K562 (cell line): Measurements from ENCODE around the gene ATP6V0E2. TPM values are rescaled to one million over a fixed set of nuclear protein-coding genes. Genes with fewer than 3 reads are reported as not detected.

Experiments used
- CEBPB ChIP-seq: fragments of 450-650 bp; IDR thresholded peaks from 2 replicates; pipeline ENCODE4 v1.6.1; 2016; ENCODE audit warnings: missing genetic modification characterization, missing compliant biosample characterization
- EP300 ChIP-seq: IDR thresholded peaks from 2 replicates; pipeline ENCODE4 v1.6.1; 2012; ENCODE audit warnings: low read length, improper control_type of control experiment
- ESRRB ChIP-seq: fragments of 250-450 bp; sonication (Bioruptor Pico); IDR thresholded peaks from 2 replicates; pipeline ENCODE4 v1.5.0; 2020; ENCODE audit warnings: mild to moderate bottlenecking, moderate library complexity, borderline replicate concordance
- KHSRP ChIP-seq: fragments of 450-650 bp; IDR thresholded peaks from 2 replicates; pipeline ENCODE4 v1.6.1; 2017
- KLF6 ChIP-seq: fragments of 250-450 bp; sonication (Bioruptor Pico); IDR thresholded peaks from 2 replicates; pipeline ENCODE4 v1.4.0; 2020; ENCODE audit warnings: mild to moderate bottlenecking, moderate library complexity, borderline replicate concordance
- MBD1 ChIP-seq: fragments of 250-450 bp; sonication (Bioruptor Pico); IDR thresholded peaks from 2 replicates; pipeline ENCODE4 v1.8.0; 2022; ENCODE audit warnings: inconsistent platforms
- MXI1 ChIP-seq: IDR thresholded peaks from 2 replicates; pipeline ENCODE4 v1.6.1; 2011; ENCODE audit warnings: low read depth, mild to moderate bottlenecking, improper control_type of control experiment, low read length
- SMC3 ChIP-seq: conservative IDR thresholded peaks from 2 replicates; pipeline ENCODE4 v1.6.1; 2011; ENCODE audit warnings: low read depth, low read length, improper control_type of control experiment; ENCODE audit not compliant: insufficient read depth
- STAT5B ChIP-seq: fragments of 250-450 bp; sonication (Bioruptor Pico); IDR thresholded peaks from 2 replicates; pipeline ENCODE4 v1.8.0; 2021; ENCODE audit warnings: mild to moderate bottlenecking, inconsistent platforms
- TCF3 ChIP-seq: sonication (generic); formaldehyde crosslinking; IDR thresholded peaks from 2 replicates; pipeline ENCODE4 v1.4.0; 2020; ENCODE audit warnings: mild to moderate bottlenecking, missing genetic modification reagents
- ZBTB43 ChIP-seq: sonication (generic); formaldehyde crosslinking; IDR thresholded peaks from 2 replicates; pipeline ENCODE4 v1.8.0; 2023; ENCODE audit warnings: mild to moderate bottlenecking, missing genetic modification reagents
- ZMIZ1 ChIP-seq, 2 experiments: fragments of 150-350 bp in 1 of 2; IDR thresholded peaks; 2 replicates each; pipeline ENCODE4 v1.6.1; 2012 to 2016; ENCODE audit warnings: low read depth in 2 of 2, low read length in 2 of 2, mild to moderate bottlenecking in 1 of 2, moderate library complexity in 1 of 2
- ZNF140 ChIP-seq: fragments of 250-450 bp; sonication (Bioruptor Pico); IDR thresholded peaks from 2 replicates; pipeline ENCODE4 v1.8.0; 2021; ENCODE audit warnings: moderate library complexity, mild to moderate bottlenecking, inconsistent platforms
- polyA plus RNA-seq, 8 experiments: library from polyadenylated mRNA; depleted of rRNA in 4 of 8; stranded (reverse) in 5 of 8; unstranded in 3 of 8; fragments of >200 nt; fragmentation: Nextera tagmentation in 2 of 8; fragmentation: Illumina TruSeq in 1 of 8; extraction: Ambion mirVana in 2 of 8; extraction: Trizol in 1 of 8; gene quantifications; 2 replicates each; pipeline versions ENCODE4 v1.2.1 to v1.2.3, GENCODE V29; 2011 to 2014; ENCODE audit warnings: inconsistent platforms in 1 of 8, missing spikeins in 1 of 8
- total RNA-seq, 7 experiments: library from RNA; depleted of rRNA in 6 of 7; stranded (reverse); fragments of >200 nt in 6 of 7; fragmentation: Illumina TruSeq in 2 of 7; extraction: Trizol in 2 of 7; gene quantifications; 2 replicates each; pipeline versions ENCODE4 v1.2.1 to v1.2.3, GENCODE V29; 2011 to 2021; ENCODE audit warnings: low replicate concordance in 1 of 7

The ATP6V0E2 gene
- total and polyA plus RNA-seq, 9 of the 15 experiments (the other 6 are each of a cell fraction or from before 2014, with no cell fraction given) = 0.55 to 18.5 (median 10.9) TPM

- 0 out of 2 replicates have a peak, but pooled peaks have one; percentile 28 for TF ChIP-seq ZBTB43 (CRISPR knock-in tag)
- peak; percentile 80 for TF ChIP-seq SMC3
- TF ChIP-seq EP300 = no peak
- TF ChIP-seq STAT5B (CRISPR knock-in tag) = no peak
- no peak for TF ChIP-seq CEBPB (tag)
- no peak for TF ChIP-seq KHSRP
- 0 out of 4 replicates have a peak, but pooled peaks of 1 of the 2 experiments have one; percentile 55 for TF ChIP-seq ZMIZ1 (IDR thresholded peaks at IDR 0.05; ENCODE audit: low read depth in 2 of 2, low read length in 2 of 2)
- TF ChIP-seq ESRRB (CRISPR knock-in tag) = no peak
- TF ChIP-seq ZNF140 = no peak
- no peak for TF ChIP-seq TCF3 (CRISPR knock-in tag)
- no peak for TF ChIP-seq MXI1
- TF ChIP-seq MBD1 (CRISPR knock-in tag) = no peak
- TF ChIP-seq KLF6 (CRISPR knock-in tag) = no peak
These were observed 12.7 kb upstream of the ATP6V0E2 start (continued) for GRCh38 chr7:149860821-149861727.
